Measurements from ENCODE around the gene TRIM6.
"Not testable (repeated sequence)": the region's sequence is repeated elsewhere in the genome, so short reads cannot be mapped to it uniquely, and the experiment has no call there.

Gene TRIM6

DNA sequence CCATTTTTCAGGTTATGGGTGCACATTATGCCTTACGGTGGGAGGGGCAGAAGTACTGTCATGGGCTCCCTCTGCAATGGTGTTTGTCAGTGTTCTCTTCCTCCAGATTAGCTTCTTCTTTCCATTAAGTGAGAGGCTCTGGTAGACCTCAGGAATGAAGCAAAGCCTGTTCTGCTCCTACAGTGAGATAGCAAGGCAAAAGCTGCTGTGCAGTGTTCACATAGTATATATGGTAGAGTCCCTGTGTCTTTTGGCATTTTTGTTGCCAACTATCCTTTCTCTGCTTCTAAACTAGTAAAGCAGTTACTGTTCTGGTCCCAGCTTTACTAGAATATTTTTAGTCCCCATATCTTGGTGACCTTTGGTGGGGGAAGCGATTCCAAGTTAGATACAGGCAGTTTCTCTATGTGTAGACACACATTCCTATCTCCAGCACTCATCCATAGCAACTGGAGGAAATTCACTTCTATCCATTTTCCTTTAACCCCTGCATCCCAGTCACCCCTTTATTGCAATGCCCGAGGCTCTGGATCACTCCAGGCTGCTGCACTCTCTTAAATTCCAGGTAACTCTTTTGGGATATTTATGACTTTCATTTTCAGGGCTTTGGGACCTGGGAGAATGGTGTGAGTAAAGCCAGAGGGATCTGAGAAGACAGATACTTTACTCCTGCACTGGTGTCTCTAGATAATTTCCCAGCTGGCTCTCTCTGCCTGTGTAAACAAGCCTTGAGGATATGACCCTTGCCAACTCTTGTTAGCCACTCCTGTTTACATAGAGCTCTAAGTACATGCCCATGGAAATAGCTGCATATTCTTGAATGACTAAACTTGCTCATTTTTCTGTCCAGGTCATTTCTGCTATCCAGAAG, 24.4 kb downstream of the TRIM6 start:
- ATAC-seq (replicated peaks): no peak
- Mint-ChIP-seq H3K4me1 (peaks cover 10 to 16% of the 10 kb centered on the region in 2 donors), H3K27me3 (no peaks in the 10 kb centered on the region), H3K9me3 (no peaks in the 10 kb centered on the region), H3K36me3 (peaks cover 0 to 2% of the 10 kb centered on the region in 2 donors), H3K4me3 (no peak overlapping the region), H3K27ac (peak overlapping the region; percentile 14)
- no peak for DNase-seq

DNA sequence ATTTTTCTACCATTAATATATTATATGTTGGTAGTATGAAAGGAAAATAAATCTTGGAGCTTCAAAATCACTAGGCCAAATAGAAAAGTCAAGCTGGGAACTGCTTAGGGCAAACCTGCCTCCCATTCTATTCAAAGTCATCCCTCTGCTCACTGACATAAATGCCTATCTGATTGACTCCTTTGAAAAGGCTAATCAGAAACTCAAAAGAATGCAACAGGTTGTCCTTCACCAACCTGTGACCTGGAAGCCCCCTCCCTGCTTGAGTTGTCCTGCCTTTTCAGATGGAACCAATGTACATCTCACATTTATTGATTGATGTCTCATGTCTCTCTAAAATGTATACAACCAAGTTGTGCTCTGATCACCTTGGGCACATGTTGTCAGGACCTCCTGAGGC, 25.1 kb downstream of the TRIM6 start:
- peaks cover 16 to 23% of the 10 kb centered on the region in 2 donors for H3K4me1 Mint-ChIP-seq
- ATAC-seq (replicated peaks) (no peak), DNase-seq (no peak)
- H3K36me3 Mint-ChIP-seq: peaks cover 2 to 4% of the 10 kb centered on the region in 2 donors
- no peaks in the 10 kb centered on the region for H3K9me3 Mint-ChIP-seq
- no peak overlapping the region for H3K27ac Mint-ChIP-seq
- no peaks in the 10 kb centered on the region for H3K27me3 Mint-ChIP-seq
- no peak overlapping the region for H3K4me3 Mint-ChIP-seq

GRCh38 chr11:5622802-5623201, 26.4 kb downstream of the TRIM6 start:
- peak overlapping the region in 1 of 2 donors; percentile 37 for H3K4me3 Mint-ChIP-seq
- no peak overlapping the region for H3K27ac Mint-ChIP-seq
- H3K9me3 Mint-ChIP-seq: no peaks in the 10 kb centered on the region
- DNase-seq (no peak), ATAC-seq (replicated peaks) (no peak)
- peaks cover 27 to 35% of the 10 kb centered on the region in 2 donors for H3K4me1 Mint-ChIP-seq
- no peaks in the 10 kb centered on the region for H3K27me3 Mint-ChIP-seq
- H3K36me3 Mint-ChIP-seq: peaks cover 2 to 7% of the 10 kb centered on the region in 2 donors

GRCh38 chr11:5624489-5625279, 28.2 kb downstream of the TRIM6 start, which contains the start of gene TRIM34:
Gene TRIM34 (plus strand): TSS chr11:5625001. CDS start chr11:5632332, 7,331 bp downstream.
- H3K4me1 Mint-ChIP-seq: peaks cover 27 to 48% of the 10 kb centered on the region in 2 donors
- peaks cover 1 to 4% of the 10 kb centered on the region in 2 donors for H3K9me3 Mint-ChIP-seq

DNA sequence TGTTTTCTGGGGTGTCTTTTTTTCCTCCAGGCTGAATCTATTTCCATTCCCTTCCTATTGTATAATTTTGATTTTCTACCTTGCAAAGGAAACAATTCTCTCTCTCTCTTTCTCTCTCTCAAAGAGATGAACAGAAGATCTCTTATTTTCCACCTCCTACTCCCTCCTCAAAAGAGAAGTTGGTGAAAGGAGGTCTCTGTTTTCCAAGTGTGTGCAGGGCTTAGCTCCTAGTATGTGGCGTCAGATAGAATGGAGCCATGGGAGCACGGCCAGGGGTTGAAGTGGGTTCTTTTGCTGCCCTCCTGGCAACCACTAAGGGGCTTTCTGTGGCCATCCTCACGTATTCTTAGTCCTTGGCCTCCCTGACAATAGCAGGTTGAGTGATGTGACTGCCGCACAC, 28.8 kb downstream of the TRIM6 start:
- Mint-ChIP-seq H3K36me3 (peaks cover 4 to 9% of the 10 kb centered on the region in 2 donors), H3K27me3 (no peaks in the 10 kb centered on the region), H3K9me3 (peaks cover 1 to 4% of the 10 kb centered on the region in 2 donors), H3K4me3 (peak overlapping the region; percentile 79 to 89), H3K27ac (peak overlapping the region; percentile 88), H3K4me1 (peaks cover 29 to 52% of the 10 kb centered on the region in 2 donors)
- ATAC-seq (replicated peaks) (peak in 1 of 2 donors; percentile 4), DNase-seq (no peak)

More at GRCh38 chr11:5624489-5625279, 28.2 kb downstream of the TRIM6 start, which contains the start of gene TRIM34:
- no peaks in the 10 kb centered on the region for H3K27me3 Mint-ChIP-seq
- ATAC-seq (replicated peaks): peak; percentile 98 to 99
- peaks cover 2 to 7% of the 10 kb centered on the region in 2 donors for H3K36me3 Mint-ChIP-seq
- peak within 1 kb of the TSS; percentile 79 to 89 for H3K4me3 Mint-ChIP-seq
- peak within 1 kb of the TSS; percentile 89 for H3K27ac Mint-ChIP-seq
- peak; percentile 66 for DNase-seq

- H3K27me3 Mint-ChIP-seq: no peaks in the 10 kb centered on the region
- ATAC-seq (replicated peaks): no peak
Measured at GRCh38 chr11:5626196-5626595, 29.8 kb downstream of the TRIM6 start.

GRCh38 chr11:5631417-5631816, 35.0 kb downstream of the TRIM6 start:
- H3K4me1 Mint-ChIP-seq: peaks cover 35 to 66% of the 10 kb centered on the region in 2 donors
- peak; percentile 42 to 44 for ATAC-seq (replicated peaks)
- peak overlapping the region; percentile 95 for H3K27ac Mint-ChIP-seq

More at GRCh38 chr11:5626196-5626595, 29.8 kb downstream of the TRIM6 start:
- Mint-ChIP-seq H3K36me3 (peaks cover 6 to 10% of the 10 kb centered on the region in 2 donors), H3K4me3 (peak overlapping the region; percentile 79 to 89), H3K27ac (peak overlapping the region; percentile 88), H3K4me1 (peaks cover 33 to 59% of the 10 kb centered on the region in 2 donors), H3K9me3 (peaks cover 1 to 4% of the 10 kb centered on the region in 2 donors)
- no peak for DNase-seq

DNA sequence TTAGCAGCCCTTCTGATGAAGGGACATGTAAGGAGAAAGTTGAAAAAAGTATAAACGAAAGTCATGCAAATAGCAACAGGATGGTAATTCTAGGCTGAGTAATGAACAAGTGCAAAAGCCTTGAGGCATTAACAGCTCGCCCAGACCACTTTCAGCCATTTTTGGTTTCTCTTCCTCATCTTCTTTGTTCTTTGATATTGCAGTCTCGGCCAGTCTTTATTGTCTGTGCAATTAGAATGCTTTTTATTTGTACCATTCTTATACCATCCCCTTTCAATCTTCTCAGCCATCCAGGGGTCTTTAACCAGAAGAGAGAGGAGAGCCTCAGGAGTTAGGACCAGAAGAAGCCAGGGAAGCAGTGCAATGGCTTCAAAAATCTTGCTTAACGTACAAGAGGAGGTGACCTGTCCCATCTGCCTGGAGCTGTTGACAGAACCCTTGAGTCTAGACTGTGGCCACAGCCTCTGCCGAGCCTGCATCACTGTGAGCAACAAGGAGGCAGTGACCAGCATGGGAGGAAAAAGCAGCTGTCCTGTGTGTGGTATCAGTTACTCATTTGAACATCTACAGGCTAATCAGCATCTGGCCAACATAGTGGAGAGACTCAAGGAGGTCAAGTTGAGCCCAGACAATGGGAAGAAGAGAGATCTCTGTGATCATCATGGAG, 35.7 kb downstream of the TRIM6 start:
- ATAC-seq (replicated peaks): peak; percentile 95
- H3K27ac Mint-ChIP-seq: peak overlapping the region; percentile 95
- peaks cover 30 to 59% of the 10 kb centered on the region in 2 donors for H3K4me1 Mint-ChIP-seq
- H3K9me3 Mint-ChIP-seq: peaks cover 5 to 7% of the 10 kb centered on the region in 2 donors
- H3K27me3 Mint-ChIP-seq: no peaks in the 10 kb centered on the region
- peaks cover 31 to 39% of the 10 kb centered on the region in 2 donors for H3K36me3 Mint-ChIP-seq
- DNase-seq: peak; percentile 35
- H3K4me3 Mint-ChIP-seq: peak overlapping the region; percentile 72 to 77

More at GRCh38 chr11:5631417-5631816, 35.0 kb downstream of the TRIM6 start:
- Mint-ChIP-seq H3K9me3 (peaks cover 5 to 7% of the 10 kb centered on the region in 2 donors), H3K27me3 (no peaks in the 10 kb centered on the region), H3K4me3 (peak overlapping the region; percentile 63 to 72), H3K36me3 (peaks cover 32 to 39% of the 10 kb centered on the region in 2 donors)
- no peak for DNase-seq

GRCh38 chr11:5639953-5640352, 43.5 kb downstream of the TRIM6 start:
- H3K4me1 Mint-ChIP-seq: no peaks in the 10 kb centered on the region
- no peak for ATAC-seq (replicated peaks)

DNA sequence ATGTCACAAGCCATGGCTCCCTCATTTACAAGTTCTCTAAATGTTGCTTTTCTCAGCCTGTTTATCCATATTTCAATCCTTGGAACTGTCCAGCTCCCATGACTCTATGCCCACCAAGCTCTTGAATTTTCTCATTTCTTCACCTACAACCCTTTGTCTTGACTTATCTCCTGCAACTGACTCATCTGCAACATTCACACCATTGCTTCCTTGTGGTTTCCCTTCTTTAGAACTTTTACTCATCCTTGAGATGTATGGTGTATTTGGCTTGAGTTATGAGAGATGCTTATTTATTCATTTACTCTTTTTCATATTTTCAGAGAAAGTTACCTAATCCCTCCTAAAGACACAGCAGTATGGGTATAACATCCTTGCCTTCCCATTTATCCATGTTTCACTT, 47.1 kb downstream of the TRIM6 start:
- DNase-seq: no peak
- Mint-ChIP-seq H3K4me3 (no peak overlapping the region), H3K27me3 (no peaks in the 10 kb centered on the region), H3K36me3 (peaks cover 30 to 45% of the 10 kb centered on the region in 2 donors), H3K9me3 (no peaks in the 10 kb centered on the region), H3K4me1 (no peaks in the 10 kb centered on the region), H3K27ac (no peak overlapping the region)
- ATAC-seq (replicated peaks): no peak

More at GRCh38 chr11:5639953-5640352, 43.5 kb downstream of the TRIM6 start:
- Mint-ChIP-seq H3K9me3 (no peaks in the 10 kb centered on the region), H3K36me3 (peaks cover 42 to 58% of the 10 kb centered on the region in 2 donors), H3K27me3 (no peaks in the 10 kb centered on the region), H3K4me3 (no peak overlapping the region), H3K27ac (no peak overlapping the region)
- DNase-seq: no peak

DNA sequence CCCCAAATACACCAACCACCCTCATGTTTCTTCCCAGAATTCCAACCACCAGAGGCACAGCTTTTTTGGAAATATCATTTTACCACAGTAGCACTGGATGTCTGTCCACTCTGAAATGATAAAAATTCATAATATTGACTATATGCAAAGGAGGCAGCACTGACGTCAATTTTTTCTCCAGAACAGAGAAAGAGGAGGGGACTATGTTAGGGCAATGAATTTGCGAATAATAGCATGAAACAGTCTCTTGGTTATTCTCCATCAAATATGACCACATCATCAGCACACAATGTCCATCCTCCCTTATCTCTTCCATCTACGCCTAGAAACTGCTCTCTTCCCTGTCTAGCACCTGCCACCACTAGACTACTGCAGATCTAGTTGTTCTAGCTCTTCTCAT, 49.7 kb downstream of the TRIM6 start:
- no peaks in the 10 kb centered on the region for H3K27me3 Mint-ChIP-seq
- no peaks in the 10 kb centered on the region for H3K9me3 Mint-ChIP-seq
- ATAC-seq (replicated peaks): no peak
- H3K27ac Mint-ChIP-seq: no peak overlapping the region
- no peak for DNase-seq
- no peak overlapping the region for H3K4me3 Mint-ChIP-seq
- no peaks in the 10 kb centered on the region for H3K4me1 Mint-ChIP-seq
- H3K36me3 Mint-ChIP-seq: peaks cover 15 to 29% of the 10 kb centered on the region in 2 donors

DNA sequence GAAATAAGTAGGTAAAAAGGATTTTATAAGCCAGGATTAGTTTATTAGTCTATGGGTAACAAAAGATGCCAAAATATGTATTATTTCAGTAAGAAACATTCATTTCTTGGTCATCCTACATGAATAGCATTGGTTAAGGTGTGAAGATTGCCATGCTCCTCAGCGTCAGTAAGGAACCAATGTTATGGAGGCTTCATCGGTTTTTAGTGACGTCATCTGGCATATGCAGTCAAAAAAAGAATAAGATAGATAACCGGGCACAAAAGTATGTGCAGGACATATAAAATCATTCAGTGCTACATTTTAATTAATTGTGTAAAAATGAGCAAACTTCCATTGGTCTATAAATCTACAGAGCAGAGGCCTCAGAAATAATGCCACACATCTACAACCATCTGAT, 59.0 kb downstream of the TRIM6 start:
- Mint-ChIP-seq H3K27ac (no peak overlapping the region), H3K4me1 (no peaks in the 10 kb centered on the region), H3K9me3 (no peaks in the 10 kb centered on the region), H3K4me3 (no peak overlapping the region), H3K36me3 (peaks cover 15 to 33% of the 10 kb centered on the region in 2 donors), H3K27me3 (no peaks in the 10 kb centered on the region)
- no peak for DNase-seq
- no peak for ATAC-seq (replicated peaks)

DNA sequence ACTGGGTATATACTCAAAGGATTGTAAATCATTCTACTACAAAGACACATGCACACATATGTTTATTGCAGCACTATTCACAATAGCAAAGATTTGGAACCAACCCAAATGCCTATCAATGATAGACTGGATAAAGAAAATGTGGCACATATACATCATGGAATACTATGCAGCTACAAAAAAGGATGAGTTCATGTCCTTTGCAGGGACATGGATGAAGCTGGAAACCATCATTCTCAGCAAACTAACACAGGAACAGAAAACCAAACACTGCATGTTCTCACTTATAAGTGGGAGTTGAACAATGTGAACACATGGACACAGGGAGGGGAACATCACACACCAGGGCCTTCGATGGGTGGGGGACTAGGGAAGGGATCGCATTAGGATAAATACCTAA, 60.5 kb downstream of the TRIM6 start:
- H3K27me3 Mint-ChIP-seq; H3K27ac Mint-ChIP-seq; ATAC-seq (replicated peaks); DNase-seq; H3K9me3 Mint-ChIP-seq; H3K4me1 Mint-ChIP-seq; H3K4me3 Mint-ChIP-seq: not testable (repeated sequence)
- peaks cover 14 to 30% of the 10 kb centered on the region in 2 donors for H3K36me3 Mint-ChIP-seq

GRCh38 chr11:5658318-5658717, 61.9 kb downstream of the TRIM6 start:
- Mint-ChIP-seq H3K4me1 (no peaks in the 10 kb centered on the region), H3K9me3 (no peaks in the 10 kb centered on the region), H3K4me3 (no peak overlapping the region), H3K27me3 (no peaks in the 10 kb centered on the region), H3K27ac (no peak overlapping the region), H3K36me3 (peaks cover 7 to 23% of the 10 kb centered on the region in 2 donors)
- no peak for DNase-seq
- no peak for ATAC-seq (replicated peaks)

All from stimulated activated naive B cell treated with anti-CD40 and anti-IgM and Interleukin-4, amounts not matched to agents 10 μg/mL and 1 μg/mL and 100 μg/mL, for 72 hours (primary cell).